ENCODE measurements around the gene SEPHS1.
"Not testable (repeated sequence)": the region's sequence is repeated elsewhere in the genome, so short reads cannot be mapped to it uniquely, and the experiment has no call there.

The SEPHS1 gene, protein sequence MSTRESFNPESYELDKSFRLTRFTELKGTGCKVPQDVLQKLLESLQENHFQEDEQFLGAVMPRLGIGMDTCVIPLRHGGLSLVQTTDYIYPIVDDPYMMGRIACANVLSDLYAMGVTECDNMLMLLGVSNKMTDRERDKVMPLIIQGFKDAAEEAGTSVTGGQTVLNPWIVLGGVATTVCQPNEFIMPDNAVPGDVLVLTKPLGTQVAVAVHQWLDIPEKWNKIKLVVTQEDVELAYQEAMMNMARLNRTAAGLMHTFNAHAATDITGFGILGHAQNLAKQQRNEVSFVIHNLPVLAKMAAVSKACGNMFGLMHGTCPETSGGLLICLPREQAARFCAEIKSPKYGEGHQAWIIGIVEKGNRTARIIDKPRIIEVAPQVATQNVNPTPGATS

GRCh38 chr10:13348216-13349017 lies at the start of gene SEPHS1:
Gene SEPHS1, minus strand, starts transcription at chr10:13348293. Its CDS starts 3,343 bp downstream, at chr10:13344950.
- peak; percentile 33 for DNase-seq (ENCODE audit: low read depth)

- no peak for DNase-seq (ENCODE audit: low read depth)
Measured at GRCh38 chr10:13397052-13397451, 49.0 kb upstream of the SEPHS1 start.

- no peak for DNase-seq (ENCODE audit: low read depth)
Measured at GRCh38 chr10:13396369-13396768, 48.3 kb upstream of the SEPHS1 start.

DNA sequence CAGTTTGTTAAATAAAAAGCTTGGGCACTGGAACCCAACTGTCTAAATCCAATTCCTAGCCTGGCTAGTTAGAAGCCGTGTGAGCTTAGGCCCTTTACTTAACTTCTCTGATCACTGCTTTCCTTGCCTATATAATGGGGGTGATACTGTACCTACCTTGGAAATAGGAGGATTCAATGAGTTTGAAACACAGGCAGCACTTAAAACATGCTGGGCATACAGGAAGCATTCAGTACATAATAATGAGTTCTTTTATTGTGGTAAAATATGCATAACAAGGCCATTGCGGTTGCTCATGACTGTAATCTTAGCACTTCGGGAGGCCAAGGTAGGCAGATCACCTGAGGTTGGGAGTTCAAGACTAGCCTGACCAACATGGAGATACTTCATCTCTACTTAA lies 47.4 kb upstream of the SEPHS1 start:
- DNase-seq (ENCODE audit: low read depth), result no peak

DNA sequence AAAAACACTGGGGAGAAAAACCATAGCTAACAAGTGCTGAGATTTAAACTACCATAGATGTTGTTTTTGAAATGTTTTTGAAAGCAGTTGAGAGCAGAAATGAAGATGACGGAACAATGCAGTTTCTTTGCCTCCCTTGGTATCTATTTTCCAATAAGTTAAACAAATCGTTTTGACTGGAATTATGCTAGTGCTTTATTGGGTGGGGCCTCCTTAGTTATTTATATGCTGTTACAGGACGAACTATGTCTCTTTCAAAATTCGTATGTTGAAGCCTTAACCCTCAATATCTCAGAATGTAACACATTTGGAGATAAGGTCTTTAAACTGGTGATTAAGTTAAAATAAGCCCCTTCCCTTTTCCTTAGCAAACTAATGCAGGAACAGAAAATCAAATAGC lies 45.5 kb upstream of the SEPHS1 start:
- no peak for DNase-seq (ENCODE audit: low read depth)

- no peak for DNase-seq (ENCODE audit: low read depth)
Measured at GRCh38 chr10:13392701-13393100, 44.6 kb upstream of the SEPHS1 start.

GRCh38 chr10:13390604-13391522 lies 42.8 kb upstream of the SEPHS1 start:
- peak; percentile 42 for DNase-seq (ENCODE audit: low read depth)

GRCh38 chr10:13388478-13389230 lies 40.6 kb upstream of the SEPHS1 start:
- DNase-seq (ENCODE audit: low read depth), result no peak

DNA sequence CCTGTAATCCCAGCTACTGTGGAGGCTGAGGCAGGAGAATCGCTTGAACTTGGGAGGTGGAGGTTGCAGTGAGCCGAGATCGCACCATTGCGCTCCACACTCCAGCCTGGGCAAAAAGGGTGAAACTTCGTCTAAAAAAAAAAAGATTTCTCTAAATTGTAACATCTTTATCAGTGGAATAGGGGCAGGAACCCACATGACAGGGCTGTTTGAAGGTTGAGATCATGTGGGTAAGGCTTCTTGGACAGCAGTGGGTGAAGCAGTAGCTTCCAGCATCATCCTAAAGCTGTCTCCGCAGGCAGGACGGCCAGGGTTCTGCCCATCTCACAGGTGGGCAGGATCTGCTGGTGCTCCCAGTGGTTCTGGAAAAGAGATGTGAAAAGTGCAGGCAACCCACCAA lies 37.9 kb upstream of the SEPHS1 start:
- DNase-seq (ENCODE audit: low read depth), result no peak

GRCh38 chr10:13383399-13383761 lies 35.3 kb upstream of the SEPHS1 start:
- no peak for DNase-seq (ENCODE audit: low read depth)

- no peak for DNase-seq (ENCODE audit: low read depth)
Measured at GRCh38 chr10:13382703-13383398, 34.8 kb upstream of the SEPHS1 start.

- not testable (repeated sequence) for DNase-seq (ENCODE audit: low read depth)
Measured at GRCh38 chr10:13379061-13379460, 31.0 kb upstream of the SEPHS1 start.

DNA sequence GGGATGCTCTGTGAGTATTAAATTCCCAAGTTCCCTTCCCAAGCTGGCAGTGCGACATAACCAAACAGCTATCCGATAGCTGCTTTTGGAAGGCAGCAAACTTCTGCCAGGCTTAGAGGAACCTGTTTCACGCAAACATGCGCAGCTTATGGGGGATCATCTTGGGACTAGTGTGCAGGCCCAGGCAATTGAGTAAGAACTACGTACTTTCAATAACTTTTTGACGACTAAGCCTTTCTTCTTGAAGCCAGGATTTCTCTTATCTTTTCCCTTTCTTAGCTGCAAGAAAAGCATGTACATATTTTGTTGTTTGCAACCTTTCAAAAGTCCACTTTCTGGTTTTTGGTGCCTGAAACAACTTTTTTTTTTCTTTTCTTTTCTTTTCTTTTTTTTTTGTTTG lies 28.7 kb upstream of the SEPHS1 start:
- no peak for DNase-seq (ENCODE audit: low read depth)

- no peak for DNase-seq (ENCODE audit: low read depth)
Measured at GRCh38 chr10:13376297-13376696, 28.2 kb upstream of the SEPHS1 start.

DNA sequence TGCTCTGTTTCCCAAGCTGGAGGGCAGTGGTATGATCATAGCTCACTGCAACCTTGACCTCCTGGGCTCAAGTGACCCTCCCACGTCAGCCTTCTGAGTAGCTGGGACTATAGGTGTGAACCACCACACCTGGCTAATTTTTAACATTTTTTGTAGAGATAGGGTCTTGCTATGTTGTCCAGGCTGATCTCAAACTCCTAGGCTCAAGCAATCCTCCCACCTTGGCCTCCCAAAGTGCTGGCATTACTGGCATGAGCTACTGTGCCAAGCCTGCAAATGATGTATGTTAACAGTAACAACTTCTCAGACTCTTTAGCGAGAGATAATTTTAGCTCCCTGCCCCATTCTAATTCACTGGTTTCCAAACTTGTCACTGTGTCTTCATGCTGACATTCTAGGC lies 27.7 kb upstream of the SEPHS1 start:
- DNase-seq (ENCODE audit: low read depth), result no peak

DNA sequence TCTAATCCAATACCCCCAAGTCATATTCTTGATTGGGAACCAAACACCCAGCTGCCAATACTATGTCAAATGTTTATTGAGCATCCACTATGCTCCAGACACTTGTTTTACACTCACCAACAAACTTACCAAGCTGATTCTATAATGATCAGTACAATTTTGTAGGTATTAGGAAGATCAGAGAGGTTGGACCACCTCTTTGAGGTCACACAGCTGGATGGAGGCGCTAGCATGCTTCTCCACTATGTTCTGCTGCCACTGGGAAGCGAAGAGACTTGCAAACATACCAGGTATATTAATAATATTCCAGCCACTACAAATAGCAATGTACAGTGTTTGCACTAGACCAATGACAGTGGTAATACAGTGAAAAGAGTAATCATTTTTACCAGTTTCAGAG lies 25.6 kb upstream of the SEPHS1 start:
- DNase-seq (ENCODE audit: low read depth), result no peak

- DNase-seq (ENCODE audit: low read depth), result no peak
Measured at GRCh38 chr10:13372524-13372923, 24.4 kb upstream of the SEPHS1 start.

DNA sequence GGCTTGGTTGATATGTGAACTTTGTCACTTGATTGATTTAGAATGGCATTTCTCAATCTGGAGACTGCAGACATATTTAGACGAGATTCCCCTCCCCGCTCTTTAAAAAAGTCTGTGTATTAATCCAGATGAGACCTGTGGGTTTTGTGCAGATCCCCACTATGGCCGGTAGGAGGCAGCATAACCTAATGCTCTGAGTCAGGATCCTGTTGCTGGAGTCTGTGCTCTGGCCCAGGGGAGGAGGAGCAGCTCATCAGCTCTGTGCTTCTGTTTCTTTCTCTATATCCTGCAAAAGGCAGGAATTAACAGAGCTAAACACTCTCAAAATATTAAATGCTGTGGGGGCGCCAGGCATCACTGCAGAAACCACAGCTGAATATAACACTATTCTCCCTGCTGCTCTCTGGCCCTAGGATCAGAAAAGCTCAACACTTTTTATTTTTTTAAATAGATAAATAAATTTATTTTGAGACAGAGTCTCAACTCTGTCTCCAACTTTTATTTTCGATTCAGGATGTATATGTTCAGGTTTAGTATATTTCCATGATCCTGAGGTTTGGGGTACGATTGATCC lies 23.9 kb upstream of the SEPHS1 start:
- DNase-seq (ENCODE audit: low read depth), result peak; percentile 53

GRCh38 chr10:13366891-13367290 lies 18.8 kb upstream of the SEPHS1 start:
- DNase-seq (ENCODE audit: low read depth), result no peak

GRCh38 chr10:13365831-13366230 lies 17.7 kb upstream of the SEPHS1 start:
- no peak for DNase-seq (ENCODE audit: low read depth)

GRCh38 chr10:13365243-13365642 lies 17.1 kb upstream of the SEPHS1 start:
- no peak for DNase-seq (ENCODE audit: low read depth)
